Stimulated activated naive CD8-positive, alpha-beta T cell treated with anti-CD3 and anti-CD28 coated beads, Interleukin-15, Interleukin-2, amounts not matched to agents 100 ng/mL and 50 ng/mL, for 24 hours (primary cell): ENCODE results near the gene S100A6.
A peak's percentile ranks its signal among the peaks of the same experiment; 100 is the strongest.
"Not testable (repeated sequence)": the region's sequence is repeated elsewhere in the genome, so short reads cannot be mapped to it uniquely, and the experiment has no call there.

Source experiments
- H3K27ac Mint-ChIP-seq: one replicate; pipeline ENCODE4 v1.8.0; 2021; ENCODE audit warnings: mild to moderate bottlenecking, mixed read lengths
- H3K27me3 Mint-ChIP-seq: one replicate; pipeline ENCODE4 v1.8.0; 2021; ENCODE audit warnings: mixed read lengths
- H3K36me3 Mint-ChIP-seq: one replicate; pipeline ENCODE4 v1.8.0; 2021; ENCODE audit warnings: low read depth, mixed read lengths
- H3K4me1 Mint-ChIP-seq: one replicate; pipeline ENCODE4 v1.8.0; 2021; ENCODE audit warnings: low read depth, mixed read lengths
- H3K4me3 Mint-ChIP-seq: one replicate; pipeline ENCODE4 v1.8.0; 2021; ENCODE audit warnings: mild to moderate bottlenecking, mixed read lengths
- H3K9me3 Mint-ChIP-seq: one replicate; pipeline ENCODE4 v1.8.0; 2021; ENCODE audit warnings: mixed read lengths

S100A6 gene

DNA sequence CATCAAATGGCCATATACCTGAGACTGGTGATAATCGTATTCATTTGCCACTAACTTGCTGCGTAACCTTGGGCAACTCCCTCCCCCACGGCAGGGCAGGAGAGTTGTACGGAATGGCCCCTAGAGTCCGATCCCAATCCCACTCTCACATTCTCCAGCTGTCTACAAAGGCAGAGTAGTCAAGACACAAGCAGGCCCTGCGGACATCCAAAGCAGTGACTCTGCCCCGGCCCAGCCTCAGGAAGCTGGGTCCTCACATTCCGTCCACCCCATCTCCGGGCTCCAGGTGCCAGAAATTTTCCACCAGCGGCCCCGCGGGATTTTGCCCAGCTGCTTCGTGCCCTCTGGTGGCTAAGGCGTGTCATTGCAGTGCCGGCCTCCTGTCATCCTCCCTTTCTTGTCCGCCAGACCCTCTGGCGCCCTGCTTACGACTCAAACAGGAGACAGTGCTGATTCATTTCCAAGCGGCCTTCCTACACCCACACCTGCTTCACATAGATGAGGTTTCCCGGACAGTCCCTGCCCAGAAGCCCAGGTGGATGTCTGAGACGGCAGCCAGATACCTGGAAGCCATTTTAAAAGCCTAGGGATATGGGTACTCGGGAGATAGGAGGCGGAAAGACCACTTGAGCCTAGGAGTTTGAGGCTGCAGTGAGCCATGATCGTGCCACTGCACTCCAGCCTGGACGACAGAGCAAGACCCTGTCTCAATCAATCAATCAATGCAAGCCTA is 32.7 kb upstream of the S100A6 start:
- no peaks in the 10 kb centered on the region for H3K9me3 Mint-ChIP-seq
- peak overlapping the region; percentile 81 for H3K27ac Mint-ChIP-seq
- H3K36me3 Mint-ChIP-seq: no peaks in the 10 kb centered on the region
- H3K27me3 Mint-ChIP-seq: peaks cover 7% of the 10 kb centered on the region
- peak overlapping the region; percentile 45 for H3K4me3 Mint-ChIP-seq
- H3K4me1 Mint-ChIP-seq: peaks cover 76% of the 10 kb centered on the region

DNA sequence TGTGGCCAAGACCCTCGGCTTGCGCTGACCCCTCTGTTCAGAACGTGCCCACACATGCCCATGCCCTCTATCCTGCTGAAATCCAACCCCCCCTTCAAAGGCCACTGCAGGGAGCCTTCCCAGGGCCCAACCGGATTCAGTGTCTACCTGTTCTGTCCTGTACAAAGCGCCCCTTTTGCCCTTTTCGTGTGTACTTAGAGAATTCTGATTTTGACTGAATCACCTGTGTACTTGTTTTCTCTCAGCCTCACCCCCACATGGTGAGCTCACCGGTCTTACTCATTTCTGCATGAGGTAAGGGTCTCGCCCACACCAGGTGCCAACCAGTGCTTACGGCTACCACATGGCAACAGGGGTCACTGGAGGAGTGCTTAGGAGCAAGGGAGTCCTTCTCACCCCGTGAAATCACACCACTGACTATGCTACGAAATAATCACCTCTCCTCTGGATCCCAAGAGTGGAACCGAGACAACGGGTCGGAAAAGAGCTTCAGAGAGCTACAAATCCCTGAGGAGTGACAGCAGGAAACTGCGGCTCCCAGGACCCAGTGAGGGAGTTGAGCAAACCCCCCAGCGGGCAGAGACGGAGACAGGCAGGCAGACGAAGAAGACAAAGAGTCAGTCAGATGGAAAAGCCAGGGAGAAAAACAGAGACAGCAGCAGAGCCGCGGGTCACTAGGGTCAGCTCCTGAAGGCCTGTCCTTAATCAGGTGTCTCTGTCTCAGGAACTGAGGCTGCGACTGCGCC is 32.0 kb upstream of the S100A6 start:
- peak overlapping the region; percentile 42 for H3K4me3 Mint-ChIP-seq
- H3K9me3 Mint-ChIP-seq: no peaks in the 10 kb centered on the region
- peak overlapping the region; percentile 81 for H3K27ac Mint-ChIP-seq
- H3K4me1 Mint-ChIP-seq: peaks cover 69% of the 10 kb centered on the region
- peaks cover 7% of the 10 kb centered on the region for H3K27me3 Mint-ChIP-seq
- H3K36me3 Mint-ChIP-seq: no peaks in the 10 kb centered on the region

DNA sequence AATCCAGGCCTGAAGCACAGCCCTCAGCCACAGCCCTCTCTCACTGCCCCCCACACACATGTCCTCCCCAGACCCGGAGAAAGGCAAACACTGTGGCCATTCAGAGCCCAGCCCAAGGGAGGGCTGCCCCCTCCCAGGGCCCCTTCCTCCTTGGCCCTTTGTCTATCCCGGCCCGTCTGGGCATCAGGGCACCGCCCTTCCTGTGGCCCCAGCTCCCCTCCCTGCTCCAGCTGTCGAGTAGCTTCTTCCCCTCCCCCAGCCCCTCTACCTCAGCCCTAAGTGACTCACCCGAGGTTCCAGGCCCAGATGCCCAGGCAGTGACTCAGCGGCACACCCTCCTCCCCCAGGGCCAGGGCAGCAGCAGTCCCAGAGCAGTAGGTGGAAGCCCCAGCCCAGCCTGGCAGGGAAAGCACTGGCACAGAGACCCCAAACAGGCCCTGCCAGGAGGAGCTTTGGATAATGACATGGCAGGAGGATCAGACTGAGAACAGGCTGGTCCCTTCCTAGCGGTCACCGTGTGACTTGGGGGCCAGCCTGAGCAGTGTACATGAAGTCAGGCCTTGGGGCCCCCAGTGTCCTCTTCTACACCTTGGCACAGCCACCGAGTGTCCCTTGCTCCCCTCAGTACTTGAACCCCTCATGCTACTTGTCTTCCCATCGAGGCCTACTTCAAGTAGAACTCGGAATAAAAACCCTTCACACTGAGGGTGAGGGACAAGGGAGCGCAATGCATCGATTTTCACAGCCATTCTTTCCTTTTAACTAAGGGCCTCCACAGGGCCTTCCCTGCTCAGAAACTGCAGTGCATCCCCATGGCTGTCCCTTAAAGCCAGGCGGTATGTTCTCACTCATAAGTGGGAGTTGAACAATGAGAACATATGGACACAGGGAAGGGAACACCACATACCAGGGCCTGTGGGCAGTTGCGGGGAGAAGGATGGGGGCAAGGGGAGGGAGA is 30.9 kb upstream of the S100A6 start:
- peaks cover 58% of the 10 kb centered on the region for H3K4me1 Mint-ChIP-seq
- H3K9me3 Mint-ChIP-seq: no peaks in the 10 kb centered on the region
- H3K36me3 Mint-ChIP-seq: no peaks in the 10 kb centered on the region
- H3K27ac Mint-ChIP-seq: peak overlapping the region; percentile 98
- peaks cover 7% of the 10 kb centered on the region for H3K27me3 Mint-ChIP-seq
- H3K4me3 Mint-ChIP-seq: peak overlapping the region; percentile 58

DNA sequence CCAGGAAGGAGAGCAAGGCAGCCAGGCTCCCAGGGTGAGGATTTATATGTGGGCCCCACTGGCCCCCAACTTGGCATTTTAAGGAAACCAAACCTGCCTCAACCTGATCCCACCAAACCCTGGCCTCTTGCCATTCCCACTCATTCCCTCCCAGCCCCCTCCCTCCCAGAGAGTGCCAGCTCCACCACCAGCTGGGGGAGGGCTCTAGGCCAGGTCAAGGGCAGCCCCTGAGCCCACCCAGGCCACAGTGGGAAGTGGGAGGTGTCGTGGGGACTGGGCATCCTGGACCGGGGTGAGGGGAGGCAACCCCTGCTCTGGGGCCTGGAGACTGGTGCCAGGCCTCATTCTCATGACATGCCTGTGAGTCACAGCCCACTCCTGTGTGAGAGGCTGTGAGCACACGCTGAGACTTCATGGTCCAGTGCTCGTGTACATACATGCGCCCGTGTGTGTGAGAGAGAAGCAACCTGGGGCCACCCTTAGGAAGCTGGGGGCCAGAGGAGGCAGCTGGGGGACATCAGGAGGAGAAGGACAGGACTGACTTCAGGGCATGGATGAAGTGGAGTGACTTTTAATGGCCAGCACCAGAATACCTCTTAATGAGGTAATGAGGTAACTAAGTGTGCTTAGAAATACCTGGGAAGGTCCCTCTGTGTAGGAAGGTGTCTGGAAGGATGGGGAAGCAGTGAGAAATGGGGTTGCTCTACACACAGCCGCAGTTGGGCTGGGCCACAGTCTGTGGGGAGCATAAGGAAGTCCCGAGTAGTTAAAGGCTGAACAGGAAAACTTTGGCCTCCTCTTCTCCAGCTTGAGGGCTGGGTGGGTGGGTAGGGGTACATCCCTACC is 30.0 kb upstream of the S100A6 start, which contains the start of gene S100A2:
TSS of gene S100A2 (minus strand) at position 316 of the 846 bp plus-strand sequence. CDS start 1,967 bp downstream, outside the sequence.
- peaks cover 52% of the 10 kb centered on the region for H3K4me1 Mint-ChIP-seq
- H3K27me3 Mint-ChIP-seq: peaks cover 4% of the 10 kb centered on the region
- H3K4me3 Mint-ChIP-seq: peak within 1 kb of the TSS; percentile 76
- H3K36me3 Mint-ChIP-seq: no peaks in the 10 kb centered on the region
- H3K27ac Mint-ChIP-seq: peak within 1 kb of the TSS; percentile 98
- no peaks in the 10 kb centered on the region for H3K9me3 Mint-ChIP-seq

DNA sequence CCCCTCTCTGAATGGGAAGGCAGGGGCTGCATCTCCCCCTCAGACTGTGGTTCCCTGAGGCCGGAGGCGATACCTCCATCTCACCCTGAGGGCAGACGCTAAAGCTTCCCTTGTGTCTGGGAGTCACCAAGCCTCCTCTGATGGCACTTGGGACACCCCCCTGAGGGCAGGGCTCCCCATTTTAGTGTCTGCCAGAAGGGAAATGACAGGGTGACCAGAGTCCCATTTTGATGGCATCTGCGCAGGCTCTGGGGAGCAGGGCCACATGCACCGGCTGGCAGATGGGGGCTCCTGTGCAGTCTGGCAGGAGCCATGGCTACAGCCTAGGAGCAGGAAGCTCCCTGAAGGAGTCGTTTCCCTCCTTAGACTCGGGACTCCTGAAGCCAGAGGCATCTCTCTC is 28.2 kb upstream of the S100A6 start:
- H3K27ac Mint-ChIP-seq: no peak overlapping the region
- H3K27me3 Mint-ChIP-seq: no peaks in the 10 kb centered on the region
- no peak overlapping the region for H3K4me3 Mint-ChIP-seq
- no peaks in the 10 kb centered on the region for H3K9me3 Mint-ChIP-seq
- peaks cover 41% of the 10 kb centered on the region for H3K4me1 Mint-ChIP-seq
- H3K36me3 Mint-ChIP-seq: no peaks in the 10 kb centered on the region

DNA sequence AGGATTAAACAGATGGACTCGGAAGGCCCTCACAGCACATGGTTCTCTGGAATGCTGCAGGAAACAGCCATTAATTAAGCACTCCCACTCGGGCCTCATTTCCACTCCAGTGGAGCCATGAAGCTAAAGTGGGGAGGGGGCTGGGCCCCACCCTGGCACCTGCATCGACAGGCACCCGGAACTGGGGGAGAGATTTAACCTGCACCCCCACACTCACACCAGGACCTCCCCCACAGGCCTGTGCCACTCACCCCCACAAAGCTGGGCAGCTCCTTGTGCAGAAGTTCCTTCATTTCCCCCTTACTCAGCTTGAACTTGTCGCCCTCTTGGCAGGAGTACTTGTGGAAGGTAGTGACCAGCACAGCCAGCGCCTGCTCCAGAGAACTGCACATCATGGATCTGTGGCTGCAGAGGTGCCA is 27.7 kb upstream of the S100A6 start:
- Mint-ChIP-seq H3K4me1 (peaks cover 36% of the 10 kb centered on the region), H3K27me3 (no peaks in the 10 kb centered on the region), H3K27ac (no peak overlapping the region), H3K36me3 (no peaks in the 10 kb centered on the region), H3K4me3 (no peak overlapping the region), H3K9me3 (no peaks in the 10 kb centered on the region)

DNA sequence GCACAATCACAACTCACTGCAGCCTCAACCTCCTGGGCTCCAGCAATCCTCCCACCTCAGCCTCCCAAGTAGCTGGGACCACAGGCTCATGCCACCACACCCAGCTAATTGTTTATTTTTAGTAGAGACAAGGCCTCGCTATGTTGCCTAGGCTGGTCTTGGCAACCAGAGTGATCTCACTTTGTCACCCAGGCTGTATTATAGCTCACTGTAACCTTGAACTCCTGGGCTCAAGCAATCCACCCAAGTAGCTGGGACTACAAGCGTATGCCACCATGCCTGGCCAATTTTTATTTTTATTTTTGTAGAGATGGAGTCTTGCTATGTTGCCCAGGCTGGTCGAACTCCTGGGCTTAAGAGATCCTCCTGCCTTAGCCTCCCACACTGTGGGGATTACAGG is 26.2 kb upstream of the S100A6 start:
- H3K27ac Mint-ChIP-seq: not testable (repeated sequence)
- peaks cover 23% of the 10 kb centered on the region for H3K4me1 Mint-ChIP-seq

DNA sequence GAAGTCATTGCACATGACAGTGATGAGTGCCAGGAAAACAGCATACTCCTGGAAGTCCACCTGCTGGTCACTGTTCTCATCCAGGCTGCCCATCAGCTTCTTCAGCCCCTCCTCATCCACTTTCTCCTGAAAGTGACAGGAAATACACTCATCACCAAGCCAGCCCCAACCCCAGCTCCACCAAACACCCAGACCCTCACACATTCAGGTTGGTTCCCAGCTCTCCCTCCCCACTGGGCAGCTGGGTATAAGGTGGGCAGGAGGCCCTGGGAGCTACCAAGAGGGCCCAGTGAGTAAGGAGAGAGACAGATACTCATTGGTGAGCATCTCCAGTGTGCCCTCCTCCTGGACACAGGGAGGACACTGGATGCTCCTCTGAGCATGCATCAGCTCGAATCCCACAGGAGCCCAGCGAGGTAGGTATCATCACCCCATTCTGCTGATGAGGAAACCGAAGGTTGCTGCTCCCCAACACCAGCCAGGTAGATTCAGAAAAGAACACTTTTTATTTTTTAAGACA is 25.7 kb upstream of the S100A6 start:
- H3K27ac Mint-ChIP-seq: no peak overlapping the region
- H3K36me3 Mint-ChIP-seq: no peaks in the 10 kb centered on the region
- no peak overlapping the region for H3K4me3 Mint-ChIP-seq
- H3K9me3 Mint-ChIP-seq: no peaks in the 10 kb centered on the region
- H3K27me3 Mint-ChIP-seq: no peaks in the 10 kb centered on the region
- H3K4me1 Mint-ChIP-seq: peaks cover 18% of the 10 kb centered on the region

More for the DNA sequence above, 26.2 kb upstream of the S100A6 start:
- not testable (repeated sequence) for H3K36me3 Mint-ChIP-seq, H3K4me3 Mint-ChIP-seq, H3K9me3 Mint-ChIP-seq, H3K27me3 Mint-ChIP-seq

DNA sequence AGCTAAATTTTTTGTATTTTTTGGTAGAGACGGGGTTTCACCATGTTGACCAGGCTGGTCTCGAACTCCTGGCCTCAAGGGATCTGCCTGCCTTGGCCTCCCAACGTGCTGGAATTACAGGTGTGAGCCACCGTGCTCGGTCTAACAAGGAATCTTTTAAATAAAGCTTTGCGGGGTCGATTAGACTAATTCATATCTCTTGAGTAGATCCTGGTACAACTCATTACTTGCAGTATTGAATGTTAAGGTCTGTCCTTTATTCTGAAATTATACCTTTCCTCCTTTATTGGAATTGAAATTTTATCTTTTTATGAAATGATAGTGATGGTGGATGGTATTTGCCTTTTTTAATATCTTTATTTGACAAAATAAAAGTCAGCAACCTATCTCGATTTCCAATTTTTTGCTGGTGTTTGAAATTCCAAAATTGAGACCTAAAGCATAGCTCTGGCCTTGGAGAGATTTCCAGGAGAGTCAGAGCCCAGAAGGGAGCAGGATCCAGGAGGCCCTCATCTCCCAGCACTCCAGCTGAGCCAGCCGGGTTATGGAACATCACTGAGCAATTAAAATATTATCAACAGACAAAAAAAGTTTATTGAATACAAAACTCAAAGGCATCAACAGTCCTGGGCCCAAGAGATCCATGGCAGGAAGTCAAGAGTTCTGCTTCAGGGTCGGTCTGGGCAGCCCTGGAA is 25.1 kb upstream of the S100A6 start:
- no peaks in the 10 kb centered on the region for H3K27me3 Mint-ChIP-seq
- H3K4me3 Mint-ChIP-seq: no peak overlapping the region
- no peaks in the 10 kb centered on the region for H3K36me3 Mint-ChIP-seq
- H3K4me1 Mint-ChIP-seq: peaks cover 12% of the 10 kb centered on the region
- no peak overlapping the region for H3K27ac Mint-ChIP-seq
- no peaks in the 10 kb centered on the region for H3K9me3 Mint-ChIP-seq

DNA sequence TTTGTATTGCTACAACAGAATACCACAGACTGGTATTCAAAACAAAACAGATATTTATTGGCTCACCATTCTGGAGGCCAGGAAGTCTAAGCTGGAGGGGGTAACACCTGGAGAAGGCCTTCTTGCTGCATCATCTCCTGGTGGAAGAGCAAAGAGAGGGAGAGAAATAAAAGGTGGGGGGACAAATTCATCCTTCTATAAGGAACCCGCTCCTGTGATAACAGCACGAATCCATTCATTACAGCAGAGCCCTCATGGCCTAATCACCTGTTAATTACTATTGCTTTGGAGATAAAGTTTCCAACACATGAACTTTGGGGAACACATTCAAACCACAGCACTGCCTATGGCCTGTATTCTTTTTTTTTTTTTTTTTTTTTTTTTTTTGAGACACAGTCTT is 24.4 kb upstream of the S100A6 start:
- no peaks in the 10 kb centered on the region for H3K27me3 Mint-ChIP-seq
- H3K9me3 Mint-ChIP-seq: no peaks in the 10 kb centered on the region
- H3K27ac Mint-ChIP-seq: no peak overlapping the region
- no peaks in the 10 kb centered on the region for H3K36me3 Mint-ChIP-seq
- peaks cover 5% of the 10 kb centered on the region for H3K4me1 Mint-ChIP-seq
- H3K4me3 Mint-ChIP-seq: no peak overlapping the region

DNA sequence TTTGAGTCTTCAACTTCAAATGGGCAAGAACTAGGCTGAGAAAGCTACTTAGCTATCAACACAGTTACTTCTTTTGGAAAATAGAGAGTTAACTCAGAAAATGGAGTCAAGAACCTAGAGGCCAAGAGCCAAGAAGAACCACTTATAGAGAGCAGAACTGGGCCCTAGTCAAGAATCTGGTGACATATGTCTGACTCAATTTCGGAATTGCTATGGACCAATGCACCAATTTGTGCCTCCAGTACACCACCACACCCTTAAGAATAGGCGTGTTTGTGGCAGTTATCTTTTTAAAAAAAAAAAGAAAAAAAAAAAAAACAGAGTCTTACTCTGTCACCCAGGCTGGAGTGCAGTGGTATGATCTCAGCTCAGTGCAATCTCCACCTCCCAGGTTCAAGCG is 22.1 kb upstream of the S100A6 start:
- no peak overlapping the region for H3K4me3 Mint-ChIP-seq
- no peak overlapping the region for H3K27ac Mint-ChIP-seq
- no peaks in the 10 kb centered on the region for H3K9me3 Mint-ChIP-seq
- H3K4me1 Mint-ChIP-seq: no peaks in the 10 kb centered on the region
- H3K27me3 Mint-ChIP-seq: no peaks in the 10 kb centered on the region
- H3K36me3 Mint-ChIP-seq: no peaks in the 10 kb centered on the region

DNA sequence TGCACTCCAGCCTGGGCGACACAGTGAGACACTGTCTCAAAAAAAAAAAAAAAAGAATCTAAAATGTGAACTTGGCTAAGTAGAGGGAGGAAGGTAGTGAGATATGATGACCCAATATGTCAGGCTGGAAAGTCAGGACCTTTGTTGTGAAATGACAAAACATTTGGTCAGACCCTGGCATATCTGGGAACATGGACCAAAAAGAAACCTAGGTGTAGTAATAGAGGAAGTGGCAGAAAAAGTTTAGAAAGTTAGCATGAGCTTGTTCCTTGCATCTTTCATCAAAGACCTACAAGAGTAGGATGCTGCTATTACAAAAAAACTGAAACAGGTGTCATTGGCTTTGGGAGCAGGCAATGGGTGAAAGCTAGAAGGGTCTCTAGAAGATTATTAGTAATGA is 20.6 kb upstream of the S100A6 start:
- Mint-ChIP-seq H3K36me3 (no peaks in the 10 kb centered on the region), H3K27me3 (no peaks in the 10 kb centered on the region), H3K4me1 (no peaks in the 10 kb centered on the region), H3K27ac (no peak overlapping the region), H3K9me3 (no peaks in the 10 kb centered on the region), H3K4me3 (no peak overlapping the region)

DNA sequence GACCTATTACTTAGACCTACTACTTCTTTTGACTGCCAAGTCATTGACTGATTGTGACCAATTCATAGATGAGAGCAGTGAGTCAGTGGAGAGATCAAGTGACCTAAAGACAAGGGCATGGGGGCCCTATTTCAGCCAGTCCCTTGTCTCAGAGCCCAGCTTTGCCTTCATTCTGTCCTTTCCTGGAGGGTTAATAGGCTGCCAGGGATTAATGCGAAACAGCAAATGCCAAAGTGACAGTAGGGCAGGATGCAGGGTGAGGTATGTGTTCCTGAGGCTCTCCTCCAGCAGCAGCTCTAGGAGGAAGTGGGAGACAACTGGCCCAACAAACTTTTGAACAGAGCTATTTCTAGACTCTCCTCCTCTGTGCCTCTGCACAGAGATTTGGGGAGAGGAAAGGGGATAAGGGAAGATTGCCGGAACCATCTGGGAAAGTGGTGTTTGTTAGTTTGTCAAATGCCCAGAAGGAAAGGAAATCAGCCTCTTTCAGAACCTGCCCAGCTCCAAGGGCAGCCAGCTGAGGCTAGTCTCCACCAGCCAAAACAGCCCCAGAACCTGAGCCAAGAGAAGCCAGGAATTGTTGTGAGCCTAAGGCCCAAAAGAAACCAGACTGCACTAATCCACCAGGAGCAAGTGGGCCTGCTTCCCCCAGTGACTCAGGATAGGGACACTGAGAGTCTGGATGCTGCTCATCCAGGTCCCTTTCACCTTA is 18.2 kb upstream of the S100A6 start:
- no peaks in the 10 kb centered on the region for H3K27me3 Mint-ChIP-seq
- H3K27ac Mint-ChIP-seq: no peak overlapping the region

More for the DNA sequence above, 18.2 kb upstream of the S100A6 start:
- H3K4me1 Mint-ChIP-seq: no peaks in the 10 kb centered on the region
- H3K36me3 Mint-ChIP-seq: no peaks in the 10 kb centered on the region
- H3K9me3 Mint-ChIP-seq: no peaks in the 10 kb centered on the region
- H3K4me3 Mint-ChIP-seq: no peak overlapping the region
